ENCODE data around the gene RANBP1.

- TF ChIP-seq CTCF (conservative IDR thresholded peaks at IDR 0.05) (no peak), EZH2 (IDR thresholded peaks at IDR 0.05; ENCODE audit: low read depth) (no peak)
Measured at GRCh38 chr22:20137113-20137512, 21.2 kb downstream of the RANBP1 start.
